Uterus (tissue), 2 donors: ENCODE measurements around the gene AGFG1.

ENCODE experiments used
- CTCF ChIP-seq, 4 experiments: fragments of 200-600 bp in 2 of 4; fragments of 450-650 bp in 2 of 4; sonication (generic) in 2 of 4; IDR thresholded peaks; one replicate each; pipeline ENCODE4 v1.5.1; 2016 to 2019; ENCODE audit warnings: antibody characterized with exemption in 4 of 4, mild to moderate bottlenecking in 2 of 4, moderate library complexity in 1 of 4
- POLR2A ChIP-seq, 2 donors: fragments of 450-650 bp; IDR thresholded peaks; one replicate each; pipeline ENCODE4 v1.6.1; 2016; ENCODE audit warnings: antibody characterized with exemption in 2 of 2, mild to moderate bottlenecking in 1 of 2, moderate library complexity in 1 of 2

GRCh38 chr2:227436436-227437174, 35.4 kb upstream of the AGFG1 start:
- TF ChIP-seq CTCF (IDR thresholded peaks at IDR 0.05) (no peak), POLR2A (IDR thresholded peaks at IDR 0.05) (no peak)
